ENCODE measurements around the gene PPP3CA. TPM values are rescaled to one million over a fixed set of nuclear protein-coding genes. Genes with fewer than 3 reads are reported as not detected.

The PPP3CA gene
- total RNA-seq, 1 donor from 2014 or later: 16.7 TPM

- Histone ChIP-seq H3K4me1 (no peaks in the 10 kb centered on the region), H3K4me3 (no peak overlapping the region), H3K27ac (replicated peaks) (no peak overlapping the region), H3K27me3 (ENCODE audit: low read depth) (no peaks in the 10 kb centered on the region), H3K36me3 (no peaks in the 10 kb centered on the region), H3K9me3 (replicated peaks) (no peaks in the 10 kb centered on the region)
- TF ChIP-seq CTCF (IDR thresholded peaks at IDR 0.05; ENCODE audit: borderline replicate concordance): no peak
- intact Hi-C loops (cut with micrococcal nuclease): no loop called here
- DNase-seq: no peak
Measured at GRCh38 chr4:101142259-101142658, 205.1 kb downstream of the PPP3CA start.

GRCh38 chr4:101141855-101142254 is 205.5 kb downstream of the PPP3CA start:
- no peak overlapping the region for H3K4me3 ChIP-seq
- intact Hi-C loops (cut with micrococcal nuclease): no loop called here
- H3K27me3 ChIP-seq (ENCODE audit: low read depth): no peaks in the 10 kb centered on the region
- TF ChIP-seq CTCF (IDR thresholded peaks at IDR 0.05; ENCODE audit: borderline replicate concordance): no peak
- no peak overlapping the region for H3K27ac ChIP-seq (replicated peaks)
- H3K4me1 ChIP-seq: no peaks in the 10 kb centered on the region
- H3K36me3 ChIP-seq: no peaks in the 10 kb centered on the region
- DNase-seq: no peak
- no peaks in the 10 kb centered on the region for H3K9me3 ChIP-seq (replicated peaks)

- intact Hi-C loops (cut with micrococcal nuclease): no loop called here
- Histone ChIP-seq H3K36me3 (no peaks in the 10 kb centered on the region), H3K4me3 (no peak overlapping the region), H3K27ac (replicated peaks) (no peak overlapping the region), H3K27me3 (ENCODE audit: low read depth) (no peaks in the 10 kb centered on the region), H3K9me3 (replicated peaks) (no peaks in the 10 kb centered on the region), H3K4me1 (no peaks in the 10 kb centered on the region)
- no peak for DNase-seq
- no peak for TF ChIP-seq CTCF (IDR thresholded peaks at IDR 0.05; ENCODE audit: borderline replicate concordance)
Measured at GRCh38 chr4:101141230-101141629, 206.1 kb downstream of the PPP3CA start.

- Histone ChIP-seq H3K4me1 (peaks cover 4% of the 10 kb centered on the region), H3K9me3 (replicated peaks) (no peaks in the 10 kb centered on the region), H3K27me3 (ENCODE audit: low read depth) (no peaks in the 10 kb centered on the region), H3K4me3 (no peak overlapping the region), H3K36me3 (no peaks in the 10 kb centered on the region), H3K27ac (replicated peaks) (no peak overlapping the region)
- TF ChIP-seq CTCF (IDR thresholded peaks at IDR 0.05; ENCODE audit: borderline replicate concordance): no peak
- no peak for DNase-seq
- intact Hi-C loops (cut with micrococcal nuclease): no loop called here
Measured at GRCh38 chr4:101140228-101140627, 207.1 kb downstream of the PPP3CA start.

- intact Hi-C loops (cut with micrococcal nuclease): no loop called here
- H3K36me3 ChIP-seq: no peaks in the 10 kb centered on the region
- peaks cover 13% of the 10 kb centered on the region for H3K9me3 ChIP-seq (replicated peaks)
- H3K27ac ChIP-seq (replicated peaks): no peak overlapping the region
- no peak for DNase-seq
- peaks cover 4% of the 10 kb centered on the region for H3K4me1 ChIP-seq
- H3K4me3 ChIP-seq: no peak overlapping the region
- no peak for TF ChIP-seq CTCF (IDR thresholded peaks at IDR 0.05; ENCODE audit: borderline replicate concordance)
- H3K27me3 ChIP-seq (ENCODE audit: low read depth): no peaks in the 10 kb centered on the region
Measured at GRCh38 chr4:101136373-101137370, 210.7 kb downstream of the PPP3CA start.
